A549 (cell line): Measurements from ENCODE around the gene IGIP. TPM values are rescaled to one million over a fixed set of nuclear protein-coding genes. Genes with fewer than 3 reads are reported as not detected.

Experiments
- ATAC-seq, 2 experiments: fragments of 200-7000 bp in 1 of 2; fragments of >200 bp in 1 of 2; cut with Nextera tagmentation in 1 of 2; cut with Tn5 transposase in 1 of 2; 3 replicates each; pipeline versions ENCODE4 v1.8.0 to v1.9.1; 2018 to 2020; ENCODE audit warnings: mild to moderate bottlenecking in 1 of 2, moderate library complexity in 1 of 2
- CTCF ChIA-PET: fragments of 300-600 bp; sonication (Branson Sonifier 250); formaldehyde crosslinking; extraction: SDS; loops from one replicate; lab custom pipeline; 2021; ENCODE audit warnings: antibody characterized with exemption, inconsistent platforms; lab: Yijun Ruan, JAX
- POLR2A ChIA-PET: fragments of 350-600 bp; formaldehyde crosslinking; extraction: SDS; loops from one replicate; lab custom pipeline; 2021; ENCODE audit warnings: antibody characterized with exemption, inconsistent platforms; lab: Yijun Ruan, JAX
- DNase-seq, 2 experiments: peaks; one replicate each; pipeline versions ENCODE4 v3.0.0 to v3.0.0-alpha.2; 2011 to 2016; ENCODE audit warnings: low read depth in 1 of 2, low spot score in 1 of 2
- FAIRE-seq: peaks from 2 replicates; lab custom pipeline; 2011; peaks lifted over from hg19 to GRCh38; lab: Jason Lieb, UNC
- H3K27ac ChIP-seq, 2 experiments: fragments of >200 bp; sonication (Bioruptor Twin); formaldehyde crosslinking; 3 replicates each; pipeline ENCODE4 v1.5.1; 2016 to 2017
- H3K4me1 ChIP-seq: fragments of >200 bp; sonication (Bioruptor Twin); formaldehyde crosslinking; 3 replicates; pipeline ENCODE4 v1.6.1; 2016
- H3K4me2 ChIP-seq: fragments of >200 bp; sonication (Bioruptor Twin); formaldehyde crosslinking; 3 replicates; pipeline ENCODE4 v1.6.1; 2016
- H3K4me3 ChIP-seq: fragments of >200 bp; sonication (Bioruptor Twin); formaldehyde crosslinking; 3 replicates; pipeline ENCODE4 v1.5.1; 2016
- H3K9me3 ChIP-seq: fragments of >200 bp; sonication (Bioruptor Twin); formaldehyde crosslinking; 3 replicates; pipeline ENCODE4 v1.6.1; 2016
- BHLHE40 ChIP-seq: IDR thresholded peaks from 2 replicates; pipeline ENCODE4 v1.6.1; 2012; ENCODE audit warnings: low read depth, low read length, inconsistent platforms
- CBX8 ChIP-seq: fragments of 200-600 bp; sonication (generic); IDR thresholded peaks from 2 replicates; pipeline ENCODE4 v1.6.1; 2016
- EHF ChIP-seq: fragments of 250-450 bp; sonication (Bioruptor Pico); IDR thresholded peaks from 2 replicates; pipeline ENCODE4 v1.5.0; 2020; ENCODE audit warnings: mild to moderate bottlenecking
- EHMT2 ChIP-seq: fragments of 200-600 bp; sonication (generic); IDR thresholded peaks from 2 replicates; pipeline ENCODE4 v1.6.1; 2016; ENCODE audit warnings: antibody characterized with exemption, low read depth, mild to moderate bottlenecking, moderate library complexity
- FOSB ChIP-seq: fragments of 250-450 bp; sonication (Bioruptor Pico); IDR thresholded peaks from 2 replicates; pipeline ENCODE4 v1.5.0; 2020; ENCODE audit warnings: mild to moderate bottlenecking, moderate library complexity
- FOXS1 ChIP-seq: fragments of 250-450 bp; sonication (Bioruptor Pico); IDR thresholded peaks from 2 replicates; pipeline ENCODE4 v1.5.0; 2020; ENCODE audit warnings: mild to moderate bottlenecking, moderate library complexity
- GATA3 ChIP-seq: IDR thresholded peaks from 2 replicates; pipeline ENCODE4 v1.6.1; 2012; ENCODE audit warnings: borderline replicate concordance
- HDAC2 ChIP-seq: fragments of 200-600 bp; sonication (generic); IDR thresholded peaks from 2 replicates; pipeline ENCODE4 v1.6.1; 2016
- HEYL ChIP-seq: fragments of 250-450 bp; sonication (Bioruptor Pico); IDR thresholded peaks from 2 replicates; pipeline ENCODE4 v1.8.0; 2021; ENCODE audit warnings: mild to moderate bottlenecking, moderate library complexity
- HOXB5 ChIP-seq: fragments of 250-450 bp; sonication (Bioruptor Pico); IDR thresholded peaks from 2 replicates; pipeline ENCODE4 v1.5.0; 2020; ENCODE audit warnings: mild to moderate bottlenecking, moderate library complexity
- JUN ChIP-seq, 2 experiments: fragments of >200 bp; sonication (Bioruptor Twin); formaldehyde crosslinking; IDR thresholded peaks; 2 replicates in 1 of 2; 3 replicates in 1 of 2; pipeline ENCODE4 v1.6.1; 2016 to 2017
- JUNB ChIP-seq: fragments of >200 bp; sonication (Bioruptor Twin); formaldehyde crosslinking; IDR thresholded peaks from 2 replicates; pipeline ENCODE4 v1.6.1; 2016
- KDM1A ChIP-seq: fragments of 200-600 bp; sonication (generic); IDR thresholded peaks from 2 replicates; pipeline ENCODE4 v1.6.1; 2016; ENCODE audit warnings: low read depth, mild to moderate bottlenecking
- MAFK ChIP-seq: fragments of 450-650 bp; IDR thresholded peaks from 2 replicates; pipeline ENCODE4 v1.6.1; 2014; ENCODE audit not compliant: partially characterized antibody
- MAZ ChIP-seq: fragments of 150-350 bp; IDR thresholded peaks from 2 replicates; pipeline ENCODE4 v1.6.1; 2014; ENCODE audit warnings: antibody characterized with exemption, low read depth, low read length, borderline replicate concordance
- NPAS2 ChIP-seq: fragments of 250-450 bp; sonication (Bioruptor Pico); IDR thresholded peaks from 2 replicates; pipeline ENCODE4 v1.8.0; 2022; ENCODE audit warnings: mild to moderate bottlenecking, moderate library complexity, borderline replicate concordance
- NR3C1 ChIP-seq: fragments of >200 bp; sonication (Bioruptor Twin); formaldehyde crosslinking; IDR thresholded peaks from 3 replicates; pipeline ENCODE4 v1.6.1; 2017
- PHF8 ChIP-seq: fragments of 200-600 bp; sonication (generic); IDR thresholded peaks from 2 replicates; pipeline ENCODE4 v1.6.1; 2016; ENCODE audit warnings: low read depth, mild to moderate bottlenecking, antibody characterized with exemption, moderate library complexity, borderline replicate concordance
- POLR2AphosphoS2 ChIP-seq: conservative IDR thresholded peaks from 2 replicates; pipeline ENCODE4 v1.6.1; 2012; ENCODE audit warnings: low read length, improper control_type of control experiment, inconsistent platforms
- RFX5 ChIP-seq: fragments of 450-650 bp; IDR thresholded peaks from 2 replicates; pipeline ENCODE4 v1.7.1; 2014; ENCODE audit warnings: antibody characterized with exemption, mild to moderate bottlenecking, moderate library complexity
- SMC3 ChIP-seq: fragments of >200 bp; sonication (Bioruptor Twin); formaldehyde crosslinking; IDR thresholded peaks from 3 replicates; pipeline ENCODE4 v1.6.1; 2018; ENCODE audit warnings: inconsistent platforms
- ZC3H11A ChIP-seq: fragments of 450-650 bp; IDR thresholded peaks from 2 replicates; pipeline ENCODE4 v1.6.1; 2014; ENCODE audit warnings: antibody characterized with exemption, mild to moderate bottlenecking
- WGBS: methylation state at CpG from one replicate; pipeline ENCODE4 v1.1.6; 2017; ENCODE audit errors: missing lambda C conversion rate; 5-methylcytosine and 5-hydroxymethylcytosine counted together
- polyA plus RNA-seq, 4 experiments: library from polyadenylated mRNA; depleted of rRNA in 3 of 4; stranded (reverse); fragments of >200 nt; fragmentation: RNase III in 1 of 4; extraction: RNeasy Plus Mini Kit Qiagen cat#74134 plus additional on column Dnase treatment in 1 of 4; gene quantifications; 2 replicates in 3 of 4; 3 replicates in 1 of 4; pipeline ENCODE4 v1.2.3, GENCODE V29; 2011 to 2017
- TF ChIP-seq, protein P1 (sequence below): fragments of >200 bp; sonication (Bioruptor Twin); formaldehyde crosslinking; IDR thresholded peaks from 2 replicates; pipeline ENCODE4 v1.6.1; 2016
- TF ChIP-seq, protein P2 (sequence below): fragments of 150-350 bp; IDR thresholded peaks from 2 replicates; pipeline ENCODE4 v1.6.1; 2014; ENCODE audit warnings: low read depth, mild to moderate bottlenecking, low read length
- TF ChIP-seq, protein P3 (sequence below): IDR thresholded peaks from 2 replicates; pipeline ENCODE4 v1.6.1; 2012; ENCODE audit warnings: low read depth, borderline replicate concordance
- TF ChIP-seq, protein P4 (sequence below): fragments of >200 bp; sonication (Bioruptor Twin); formaldehyde crosslinking; IDR thresholded peaks from 3 replicates; pipeline ENCODE4 v1.5.1; 2016
- TF ChIP-seq, protein P5 (sequence below): IDR thresholded peaks from 2 replicates; pipeline ENCODE4 v1.6.1; 2012
- TF ChIP-seq, protein P6 (sequence below): fragments of 450-650 bp; IDR thresholded peaks from 2 replicates; pipeline ENCODE4 v1.6.1; 2014; ENCODE audit warnings: antibody characterized with exemption
- TF ChIP-seq, protein P7 (sequence below): IDR thresholded peaks from 2 replicates; pipeline ENCODE4 v1.6.1; 2012

Gene IGIP
- polyA plus RNA-seq, 2 of the 4 experiments (the other 2 are of a cell fraction) = 0.81 to 1.6 TPM

DNA sequence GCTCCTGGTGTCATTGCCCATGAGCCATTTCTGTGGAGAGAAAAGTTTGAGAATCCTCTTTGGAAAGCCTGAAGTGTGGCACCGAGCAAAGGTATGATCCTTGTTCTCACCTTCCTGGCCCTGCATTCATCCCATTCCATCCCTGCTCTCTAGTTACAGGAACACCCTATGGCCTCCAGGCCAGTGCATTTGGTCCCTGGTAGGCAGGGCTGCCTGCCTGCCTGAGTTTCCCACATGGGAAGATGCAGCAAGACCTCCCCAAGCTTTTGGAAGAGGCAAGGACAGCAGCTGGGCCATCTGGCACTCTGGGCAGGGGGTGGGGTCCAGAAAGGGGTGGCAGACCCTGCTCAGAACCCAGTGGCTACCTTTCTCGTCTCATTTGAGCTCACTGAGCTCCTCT is 24.5 kb downstream of the IGIP start:
- Histone ChIP-seq H3K9me3 (no peaks in the 10 kb centered on the region), H3K4me2 (no peak overlapping the region), H3K27ac (no peak overlapping the region), H3K4me3 (no peak overlapping the region), H3K4me1 (peaks cover 5% of the 10 kb centered on the region; the same call in 2 of the 3 replicates)
- ChIA-PET CTCF (interaction anchor here (1.1 to 12.9 kb wide), 4 partner anchors 6 to 95 kb away, joined by 3 to 143 read pairs (median 4); no protein-coding TSS in a partner anchor), POLR2A (no interaction called here)
- no peak for ATAC-seq
- no peak for FAIRE-seq
- 58% methylated on average over 2 of the region's 2 CpGs for WGBS
- no peak for DNase-seq
- no peak for TF ChIP-seq JUNB
- TF ChIP-seq, protein P1, sequence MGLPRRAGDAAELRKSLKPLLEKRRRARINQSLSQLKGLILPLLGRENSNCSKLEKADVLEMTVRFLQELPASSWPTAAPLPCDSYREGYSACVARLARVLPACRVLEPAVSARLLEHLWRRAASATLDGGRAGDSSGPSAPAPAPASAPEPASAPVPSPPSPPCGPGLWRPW = no peak
- TF ChIP-seq FOSB = no peak
- no peak for TF ChIP-seq GATA3
- TF ChIP-seq HOXB5 (CRISPR knock-in tag) = no peak
- TF ChIP-seq, protein P2, sequence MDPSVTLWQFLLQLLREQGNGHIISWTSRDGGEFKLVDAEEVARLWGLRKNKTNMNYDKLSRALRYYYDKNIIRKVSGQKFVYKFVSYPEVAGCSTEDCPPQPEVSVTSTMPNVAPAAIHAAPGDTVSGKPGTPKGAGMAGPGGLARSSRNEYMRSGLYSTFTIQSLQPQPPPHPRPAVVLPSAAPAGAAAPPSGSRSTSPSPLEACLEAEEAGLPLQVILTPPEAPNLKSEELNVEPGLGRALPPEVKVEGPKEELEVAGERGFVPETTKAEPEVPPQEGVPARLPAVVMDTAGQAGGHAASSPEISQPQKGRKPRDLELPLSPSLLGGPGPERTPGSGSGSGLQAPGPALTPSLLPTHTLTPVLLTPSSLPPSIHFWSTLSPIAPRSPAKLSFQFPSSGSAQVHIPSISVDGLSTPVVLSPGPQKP = no peak
- TF ChIP-seq ZC3H11A = no peak
- TF ChIP-seq, protein P3, sequence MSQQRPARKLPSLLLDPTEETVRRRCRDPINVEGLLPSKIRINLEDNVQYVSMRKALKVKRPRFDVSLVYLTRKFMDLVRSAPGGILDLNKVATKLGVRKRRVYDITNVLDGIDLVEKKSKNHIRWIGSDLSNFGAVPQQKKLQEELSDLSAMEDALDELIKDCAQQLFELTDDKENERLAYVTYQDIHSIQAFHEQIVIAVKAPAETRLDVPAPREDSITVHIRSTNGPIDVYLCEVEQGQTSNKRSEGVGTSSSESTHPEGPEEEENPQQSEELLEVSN = no peak
- TF ChIP-seq, protein P4, sequence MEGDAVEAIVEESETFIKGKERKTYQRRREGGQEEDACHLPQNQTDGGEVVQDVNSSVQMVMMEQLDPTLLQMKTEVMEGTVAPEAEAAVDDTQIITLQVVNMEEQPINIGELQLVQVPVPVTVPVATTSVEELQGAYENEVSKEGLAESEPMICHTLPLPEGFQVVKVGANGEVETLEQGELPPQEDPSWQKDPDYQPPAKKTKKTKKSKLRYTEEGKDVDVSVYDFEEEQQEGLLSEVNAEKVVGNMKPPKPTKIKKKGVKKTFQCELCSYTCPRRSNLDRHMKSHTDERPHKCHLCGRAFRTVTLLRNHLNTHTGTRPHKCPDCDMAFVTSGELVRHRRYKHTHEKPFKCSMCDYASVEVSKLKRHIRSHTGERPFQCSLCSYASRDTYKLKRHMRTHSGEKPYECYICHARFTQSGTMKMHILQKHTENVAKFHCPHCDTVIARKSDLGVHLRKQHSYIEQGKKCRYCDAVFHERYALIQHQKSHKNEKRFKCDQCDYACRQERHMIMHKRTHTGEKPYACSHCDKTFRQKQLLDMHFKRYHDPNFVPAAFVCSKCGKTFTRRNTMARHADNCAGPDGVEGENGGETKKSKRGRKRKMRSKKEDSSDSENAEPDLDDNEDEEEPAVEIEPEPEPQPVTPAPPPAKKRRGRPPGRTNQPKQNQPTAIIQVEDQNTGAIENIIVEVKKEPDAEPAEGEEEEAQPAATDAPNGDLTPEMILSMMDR = no peak
- TF ChIP-seq CBX8 = no peak
- TF ChIP-seq NR3C1 = no peak
- no peak for TF ChIP-seq POLR2AphosphoS2
- TF ChIP-seq RFX5 = no peak
- TF ChIP-seq EHMT2 = no peak
- no peak for TF ChIP-seq NPAS2 (CRISPR knock-in tag)

DNA sequence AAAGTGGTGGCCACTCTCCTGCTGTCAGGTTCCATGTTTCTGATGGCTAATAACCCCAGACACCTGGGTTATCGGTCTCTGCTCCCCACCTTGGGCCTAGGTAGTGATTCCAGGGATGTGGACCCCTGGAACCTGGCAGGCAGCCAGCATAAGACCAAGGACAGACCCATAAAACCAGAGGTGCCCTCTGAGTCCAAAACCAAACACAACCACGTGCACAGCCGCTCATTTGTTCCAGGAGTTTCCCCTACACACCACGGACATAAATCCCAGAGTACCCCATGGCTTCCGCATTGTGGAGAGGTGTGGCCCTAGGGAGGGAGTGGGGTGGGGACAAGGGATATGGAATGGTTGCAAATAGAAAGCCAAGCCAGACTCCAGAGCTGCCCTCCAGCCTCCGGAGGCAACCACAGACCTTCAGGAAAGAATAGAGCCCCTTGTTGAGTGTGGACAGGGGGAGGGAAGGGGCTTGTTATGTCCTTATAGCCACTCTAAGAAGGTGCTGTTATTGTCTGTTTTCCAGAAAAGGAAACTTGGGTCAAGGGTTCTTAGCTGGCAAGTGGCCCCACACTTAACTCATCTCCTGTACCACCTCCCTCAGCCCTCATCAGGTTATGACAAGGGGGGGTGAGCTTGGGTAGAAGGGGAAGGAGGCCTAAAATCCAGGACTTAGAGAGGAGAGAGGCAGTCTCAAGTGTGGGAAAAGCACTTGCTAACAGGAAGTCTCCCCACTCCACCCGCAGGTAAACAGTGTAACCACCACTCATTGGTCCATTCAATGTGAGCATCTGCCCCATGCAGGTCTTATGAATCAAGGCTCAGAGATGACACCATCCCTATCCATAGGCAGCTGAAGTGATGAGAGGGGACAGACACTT is 25.6 kb downstream of the IGIP start:
- ChIA-PET POLR2A (no interaction called here), CTCF (interaction anchor here (0.8 to 12.9 kb wide), 8 partner anchors 7 to 96 kb away, joined by 3 to 143 read pairs (median 4); no protein-coding TSS in a partner anchor)
- Histone ChIP-seq H3K9me3 (no peaks in the 10 kb centered on the region), H3K27ac (no peak overlapping the region), H3K4me2 (no peak overlapping the region), H3K4me1 (no peaks in the 10 kb centered on the region), H3K4me3 (no peak overlapping the region)
- DNase-seq (no peak), FAIRE-seq (no peak), ATAC-seq (no peak)
- TF ChIP-seq EHF = no peak
- TF ChIP-seq SMC3 = no peak
- TF ChIP-seq BHLHE40 = no peak
- TF ChIP-seq, protein P5, sequence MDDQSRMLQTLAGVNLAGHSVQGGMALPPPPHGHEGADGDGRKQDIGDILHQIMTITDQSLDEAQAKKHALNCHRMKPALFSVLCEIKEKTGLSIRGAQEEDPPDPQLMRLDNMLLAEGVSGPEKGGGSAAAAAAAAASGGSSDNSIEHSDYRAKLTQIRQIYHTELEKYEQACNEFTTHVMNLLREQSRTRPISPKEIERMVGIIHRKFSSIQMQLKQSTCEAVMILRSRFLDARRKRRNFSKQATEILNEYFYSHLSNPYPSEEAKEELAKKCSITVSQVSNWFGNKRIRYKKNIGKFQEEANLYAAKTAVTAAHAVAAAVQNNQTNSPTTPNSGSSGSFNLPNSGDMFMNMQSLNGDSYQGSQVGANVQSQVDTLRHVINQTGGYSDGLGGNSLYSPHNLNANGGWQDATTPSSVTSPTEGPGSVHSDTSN = no peak
- TF ChIP-seq FOSB = no peak
- TF ChIP-seq NPAS2 (CRISPR knock-in tag) = no peak
- no peak for TF ChIP-seq MAFK
- no peak for TF ChIP-seq EHMT2
- TF ChIP-seq HEYL = no peak
- TF ChIP-seq, protein P4 = no peak
- no peak for TF ChIP-seq MAZ
- no peak for TF ChIP-seq JUNB
- no peak for TF ChIP-seq PHF8
- TF ChIP-seq HDAC2 = no peak
- no peak for TF ChIP-seq KDM1A
- no peak for TF ChIP-seq FOXS1 (CRISPR knock-in tag)
- TF ChIP-seq ZC3H11A = no peak
- TF ChIP-seq, protein P6, sequence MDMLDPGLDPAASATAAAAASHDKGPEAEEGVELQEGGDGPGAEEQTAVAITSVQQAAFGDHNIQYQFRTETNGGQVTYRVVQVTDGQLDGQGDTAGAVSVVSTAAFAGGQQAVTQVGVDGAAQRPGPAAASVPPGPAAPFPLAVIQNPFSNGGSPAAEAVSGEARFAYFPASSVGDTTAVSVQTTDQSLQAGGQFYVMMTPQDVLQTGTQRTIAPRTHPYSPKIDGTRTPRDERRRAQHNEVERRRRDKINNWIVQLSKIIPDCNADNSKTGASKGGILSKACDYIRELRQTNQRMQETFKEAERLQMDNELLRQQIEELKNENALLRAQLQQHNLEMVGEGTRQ = no peak
- no peak for TF ChIP-seq JUN (IDR thresholded peaks at IDR 0.05)
- TF ChIP-seq, protein P7, sequence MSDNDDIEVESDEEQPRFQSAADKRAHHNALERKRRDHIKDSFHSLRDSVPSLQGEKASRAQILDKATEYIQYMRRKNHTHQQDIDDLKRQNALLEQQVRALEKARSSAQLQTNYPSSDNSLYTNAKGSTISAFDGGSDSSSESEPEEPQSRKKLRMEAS = no peak
- WGBS = 66% methylated on average over 7 of the region's 7 CpGs
